K562 (cell line): Measurements from ENCODE around the gene ZNF628. TPM values are rescaled to one million over a fixed set of nuclear protein-coding genes. Genes with fewer than 3 reads are reported as not detected.

Experiments used
- ATF7 ChIP-seq: fragments of 450-650 bp; IDR thresholded peaks from 2 replicates; pipeline ENCODE4 v1.7.1; 2014; ENCODE audit warnings: mild to moderate bottlenecking, moderate library complexity
- CHCHD3 ChIP-seq: fragments of 250-450 bp; sonication (Bioruptor Pico); IDR thresholded peaks from 2 replicates; pipeline ENCODE4 v2.1.2; 2022; ENCODE audit warnings: mild to moderate bottlenecking
- GTF2E2 ChIP-seq: fragments of 200-800 bp; sonication (Bioruptor generic); IDR thresholded peaks from 2 replicates; pipeline ENCODE4 v1.6.1; 2016; ENCODE audit warnings: missing genetic modification characterization, missing compliant biosample characterization
- HNRNPH1 ChIP-seq: fragments of 200-400 bp; formaldehyde crosslinking; optimal IDR thresholded peaks from 2 replicates; pipeline ENCODE3; 2017; ENCODE audit warnings: low read depth, mild to moderate bottlenecking, low read length, moderate library complexity
- NCOR1 ChIP-seq: fragments of 450-650 bp; IDR thresholded peaks from 2 replicates; pipeline ENCODE4 v1.6.1; 2016; ENCODE audit warnings: mild to moderate bottlenecking, moderate library complexity
- NFIC ChIP-seq: fragments of 450-650 bp; IDR thresholded peaks from 2 replicates; pipeline ENCODE4 v1.6.1; 2017; ENCODE audit warnings: mild to moderate bottlenecking, inconsistent platforms
- POLR2AphosphoS2 ChIP-seq: IDR thresholded peaks from 2 replicates; pipeline ENCODE4 v1.6.1; 2012; ENCODE audit warnings: low read length, improper control_type of control experiment
- TAF7 ChIP-seq: fragments of 450-650 bp; IDR thresholded peaks from 2 replicates; pipeline ENCODE4 v1.6.1; 2016; ENCODE audit warnings: missing genetic modification characterization, missing compliant biosample characterization
- ZNF121 ChIP-seq: sonication (generic); formaldehyde crosslinking; conservative IDR thresholded peaks from 2 replicates; pipeline ENCODE4 v1.8.0; 2022; ENCODE audit warnings: missing genetic modification reagents
- ZNF263 ChIP-seq: sonication (generic); formaldehyde crosslinking; IDR thresholded peaks from 2 replicates; pipeline ENCODE4 v1.8.0; 2022; ENCODE audit warnings: mild to moderate bottlenecking, missing genetic modification reagents, borderline replicate concordance
- ZNF436 ChIP-seq: fragments of 250-450, 450-650 bp; sonication (Bioruptor Pico); formaldehyde crosslinking; IDR thresholded peaks from 2 replicates; pipeline ENCODE4 v1.7.0; 2020; ENCODE audit warnings: mild to moderate bottlenecking
- ZSCAN32 ChIP-seq: fragments of 450-650 bp; formaldehyde crosslinking; IDR thresholded peaks from 2 replicates; pipeline ENCODE4 v1.4.0; 2020; ENCODE audit warnings: mild to moderate bottlenecking, moderate library complexity
- ZZZ3 ChIP-seq: fragments of 450-650 bp; IDR thresholded peaks from 2 replicates; pipeline ENCODE4 v1.6.1; 2016; ENCODE audit warnings: antibody characterized with exemption, mild to moderate bottlenecking, moderate library complexity
- polyA plus RNA-seq, 8 experiments: library from polyadenylated mRNA; depleted of rRNA in 4 of 8; stranded (reverse) in 5 of 8; unstranded in 3 of 8; fragments of >200 nt; fragmentation: Nextera tagmentation in 2 of 8; fragmentation: Illumina TruSeq in 1 of 8; extraction: Ambion mirVana in 2 of 8; extraction: Trizol in 1 of 8; gene quantifications; 2 replicates each; pipeline versions ENCODE4 v1.2.1 to v1.2.3, GENCODE V29; 2011 to 2014; ENCODE audit warnings: inconsistent platforms in 1 of 8, missing spikeins in 1 of 8
- total RNA-seq, 7 experiments: library from RNA; depleted of rRNA in 6 of 7; stranded (reverse); fragments of >200 nt in 6 of 7; fragmentation: Illumina TruSeq in 2 of 7; extraction: Trizol in 2 of 7; gene quantifications; 2 replicates each; pipeline versions ENCODE4 v1.2.1 to v1.2.3, GENCODE V29; 2011 to 2021; ENCODE audit warnings: low replicate concordance in 1 of 7
- TF ChIP-seq, protein P1 (sequence below): fragments of 250-450 bp; sonication (Bioruptor Pico); IDR thresholded peaks from 2 replicates; pipeline ENCODE4 v1.8.0; 2022; ENCODE audit warnings: moderate library complexity, mild to moderate bottlenecking, inconsistent platforms
- TF ChIP-seq, protein P2 (sequence below): sonication (generic); formaldehyde crosslinking; IDR thresholded peaks from 2 replicates; pipeline ENCODE4 v1.9.0; 2022; ENCODE audit warnings: mild to moderate bottlenecking, missing genetic modification reagents
- TF ChIP-seq, protein P3 (sequence below): fragments of 250-450 bp; sonication (Bioruptor Pico); IDR thresholded peaks from 2 replicates; pipeline ENCODE4 v1.9.0; 2021; ENCODE audit warnings: mild to moderate bottlenecking
- TF ChIP-seq, protein P4 (sequence below): fragments of 450-650 bp; IDR thresholded peaks from 2 replicates; pipeline ENCODE4 v1.7.1; 2018; ENCODE audit warnings: mild to moderate bottlenecking, low read depth; ENCODE audit not compliant: partially characterized antibody
- TF ChIP-seq, protein P5 (sequence below): fragments of 250-450 bp; sonication (Bioruptor Pico); IDR thresholded peaks from 2 replicates; pipeline ENCODE4 v1.8.0; 2021; ENCODE audit warnings: moderate library complexity, mild to moderate bottlenecking, inconsistent platforms
- TF ChIP-seq, protein P6 (sequence below): fragments of 450-650 bp; IDR thresholded peaks from 2 replicates; pipeline ENCODE4 v1.6.1; 2018; ENCODE audit warnings: mild to moderate bottlenecking, low read depth; ENCODE audit not compliant: partially characterized antibody
- TF ChIP-seq, protein P7 (sequence below), 2 experiments: fragments of 450-650 bp in 1 of 2; IDR thresholded peaks; 2 replicates each; pipeline ENCODE4 v1.6.1; 2011 to 2017; ENCODE audit warnings: low read depth in 2 of 2, antibody characterized with exemption in 1 of 2, borderline replicate concordance in 1 of 2, low read length in 1 of 2, mild to moderate bottlenecking in 1 of 2, mixed read lengths in 1 of 2; ENCODE audit not compliant: control insufficient read depth in 1 of 2

The ZNF628 gene
- total and polyA plus RNA-seq, 9 of the 15 experiments (the other 6 are each of a cell fraction or from before 2014, with no cell fraction given): 0.13 to 13.6 (median 2.2) TPM; not detected in 3

DNA sequence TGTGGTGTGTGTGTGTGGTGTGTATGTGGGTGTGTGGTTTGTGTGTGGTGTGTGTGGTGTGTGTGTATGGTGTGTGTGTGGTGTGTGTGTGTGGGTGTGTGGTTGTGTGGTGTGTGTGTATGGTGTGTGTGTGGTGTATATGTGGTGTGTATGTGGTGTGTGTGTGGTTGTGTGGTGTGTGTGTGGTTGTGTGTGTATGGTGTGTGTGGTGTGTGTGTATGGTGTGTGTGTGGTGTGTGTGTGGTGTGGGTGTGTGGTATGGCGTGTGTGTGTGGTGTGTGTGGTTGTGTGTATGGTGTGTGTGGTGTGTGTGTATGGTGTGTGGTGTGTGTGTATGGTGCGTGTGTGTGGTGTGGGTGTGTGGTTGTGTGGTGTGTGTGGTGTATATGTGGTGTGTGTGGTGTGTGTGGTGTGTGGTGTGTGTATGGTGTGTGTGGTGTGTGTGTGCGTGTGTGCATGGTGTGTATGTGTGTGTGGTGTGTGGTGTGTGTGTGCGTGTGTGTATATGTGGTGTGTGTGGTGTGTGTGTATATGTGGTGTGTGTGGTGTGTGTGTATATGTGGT, 42.0 kb upstream of the ZNF628 start (continued):
- no peak for TF ChIP-seq TAF7 (tag)
- TF ChIP-seq HNRNPH1: no peak
- TF ChIP-seq POLR2AphosphoS2: no peak
- no peak for TF ChIP-seq ATF7
- TF ChIP-seq GTF2E2 (tag): no peak
- no peak for TF ChIP-seq CHCHD3
- TF ChIP-seq, protein P1, sequence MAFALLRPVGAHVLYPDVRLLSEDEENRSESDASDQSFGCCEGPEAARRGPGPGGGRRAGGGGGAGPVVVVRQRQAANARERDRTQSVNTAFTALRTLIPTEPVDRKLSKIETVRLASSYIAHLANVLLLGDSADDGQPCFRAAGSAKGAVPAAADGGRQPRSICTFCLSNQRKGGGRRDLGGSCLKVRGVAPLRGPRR (CRISPR knock-in tag): no peak
- no peak for TF ChIP-seq ZNF263 (CRISPR knock-in tag)
- TF ChIP-seq, protein P2, sequence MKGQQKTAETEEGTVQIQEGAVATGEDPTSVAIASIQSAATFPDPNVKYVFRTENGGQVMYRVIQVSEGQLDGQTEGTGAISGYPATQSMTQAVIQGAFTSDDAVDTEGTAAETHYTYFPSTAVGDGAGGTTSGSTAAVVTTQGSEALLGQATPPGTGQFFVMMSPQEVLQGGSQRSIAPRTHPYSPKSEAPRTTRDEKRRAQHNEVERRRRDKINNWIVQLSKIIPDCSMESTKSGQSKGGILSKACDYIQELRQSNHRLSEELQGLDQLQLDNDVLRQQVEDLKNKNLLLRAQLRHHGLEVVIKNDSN: no peak
- TF ChIP-seq ZNF436 (CRISPR knock-in tag): no peak
- TF ChIP-seq, protein P3, sequence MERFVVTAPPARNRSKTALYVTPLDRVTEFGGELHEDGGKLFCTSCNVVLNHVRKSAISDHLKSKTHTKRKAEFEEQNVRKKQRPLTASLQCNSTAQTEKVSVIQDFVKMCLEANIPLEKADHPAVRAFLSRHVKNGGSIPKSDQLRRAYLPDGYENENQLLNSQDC (CRISPR knock-in tag): no peak
- peak; percentile 34; the same call in 1 of the 2 replicates for TF ChIP-seq ZNF121 (CRISPR knock-in tag)
- TF ChIP-seq, protein P4, sequence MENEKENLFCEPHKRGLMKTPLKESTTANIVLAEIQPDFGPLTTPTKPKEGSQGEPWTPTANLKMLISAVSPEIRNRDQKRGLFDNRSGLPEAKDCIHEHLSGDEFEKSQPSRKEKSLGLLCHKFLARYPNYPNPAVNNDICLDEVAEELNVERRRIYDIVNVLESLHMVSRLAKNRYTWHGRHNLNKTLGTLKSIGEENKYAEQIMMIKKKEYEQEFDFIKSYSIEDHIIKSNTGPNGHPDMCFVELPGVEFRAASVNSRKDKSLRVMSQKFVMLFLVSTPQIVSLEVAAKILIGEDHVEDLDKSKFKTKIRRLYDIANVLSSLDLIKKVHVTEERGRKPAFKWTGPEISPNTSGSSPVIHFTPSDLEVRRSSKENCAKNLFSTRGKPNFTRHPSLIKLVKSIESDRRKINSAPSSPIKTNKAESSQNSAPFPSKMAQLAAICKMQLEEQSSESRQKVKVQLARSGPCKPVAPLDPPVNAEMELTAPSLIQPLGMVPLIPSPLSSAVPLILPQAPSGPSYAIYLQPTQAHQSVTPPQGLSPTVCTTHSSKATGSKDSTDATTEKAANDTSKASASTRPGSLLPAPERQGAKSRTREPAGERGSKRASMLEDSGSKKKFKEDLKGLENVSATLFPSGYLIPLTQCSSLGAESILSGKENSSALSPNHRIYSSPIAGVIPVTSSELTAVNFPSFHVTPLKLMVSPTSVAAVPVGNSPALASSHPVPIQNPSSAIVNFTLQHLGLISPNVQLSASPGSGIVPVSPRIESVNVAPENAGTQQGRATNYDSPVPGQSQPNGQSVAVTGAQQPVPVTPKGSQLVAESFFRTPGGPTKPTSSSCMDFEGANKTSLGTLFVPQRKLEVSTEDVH: no peak
- TF ChIP-seq ZZZ3: no peak
- TF ChIP-seq, protein P5, sequence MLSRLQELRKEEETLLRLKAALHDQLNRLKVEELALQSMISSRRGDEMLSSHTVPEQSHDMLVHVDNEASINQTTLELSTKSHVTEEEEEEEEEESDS (CRISPR knock-in tag): no peak
- no peak for TF ChIP-seq ZSCAN32 (CRISPR knock-in tag)
- TF ChIP-seq, protein P6, sequence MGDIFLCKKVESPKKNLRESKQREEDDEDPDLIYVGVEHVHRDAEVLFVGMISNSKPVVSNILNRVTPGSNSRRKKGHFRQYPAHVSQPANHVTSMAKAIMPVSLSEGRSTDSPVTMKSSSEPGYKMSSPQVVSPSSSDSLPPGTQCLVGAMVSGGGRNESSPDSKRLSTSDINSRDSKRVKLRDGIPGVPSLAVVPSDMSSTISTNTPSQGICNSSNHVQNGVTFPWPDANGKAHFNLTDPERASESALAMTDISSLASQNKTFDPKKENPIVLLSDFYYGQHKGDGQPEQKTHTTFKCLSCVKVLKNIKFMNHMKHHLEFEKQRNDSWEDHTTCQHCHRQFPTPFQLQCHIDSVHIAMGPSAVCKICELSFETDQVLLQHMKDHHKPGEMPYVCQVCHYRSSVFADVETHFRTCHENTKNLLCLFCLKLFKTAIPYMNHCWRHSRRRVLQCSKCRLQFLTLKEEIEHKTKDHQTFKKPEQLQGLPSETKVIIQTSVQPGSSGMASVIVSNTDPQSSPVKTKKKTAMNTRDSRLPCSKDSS: no peak
- TF ChIP-seq NFIC: no peak
- TF ChIP-seq, protein P7, sequence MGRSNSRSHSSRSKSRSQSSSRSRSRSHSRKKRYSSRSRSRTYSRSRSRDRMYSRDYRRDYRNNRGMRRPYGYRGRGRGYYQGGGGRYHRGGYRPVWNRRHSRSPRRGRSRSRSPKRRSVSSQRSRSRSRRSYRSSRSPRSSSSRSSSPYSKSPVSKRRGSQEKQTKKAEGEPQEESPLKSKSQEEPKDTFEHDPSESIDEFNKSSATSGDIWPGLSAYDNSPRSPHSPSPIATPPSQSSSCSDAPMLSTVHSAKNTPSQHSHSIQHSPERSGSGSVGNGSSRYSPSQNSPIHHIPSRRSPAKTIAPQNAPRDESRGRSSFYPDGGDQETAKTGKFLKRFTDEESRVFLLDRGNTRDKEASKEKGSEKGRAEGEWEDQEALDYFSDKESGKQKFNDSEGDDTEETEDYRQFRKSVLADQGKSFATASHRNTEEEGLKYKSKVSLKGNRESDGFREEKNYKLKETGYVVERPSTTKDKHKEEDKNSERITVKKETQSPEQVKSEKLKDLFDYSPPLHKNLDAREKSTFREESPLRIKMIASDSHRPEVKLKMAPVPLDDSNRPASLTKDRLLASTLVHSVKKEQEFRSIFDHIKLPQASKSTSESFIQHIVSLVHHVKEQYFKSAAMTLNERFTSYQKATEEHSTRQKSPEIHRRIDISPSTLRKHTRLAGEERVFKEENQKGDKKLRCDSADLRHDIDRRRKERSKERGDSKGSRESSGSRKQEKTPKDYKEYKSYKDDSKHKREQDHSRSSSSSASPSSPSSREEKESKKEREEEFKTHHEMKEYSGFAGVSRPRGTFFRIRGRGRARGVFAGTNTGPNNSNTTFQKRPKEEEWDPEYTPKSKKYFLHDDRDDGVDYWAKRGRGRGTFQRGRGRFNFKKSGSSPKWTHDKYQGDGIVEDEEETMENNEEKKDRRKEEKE (IDR thresholded peaks at IDR 0.05; ENCODE audit: borderline replicate concordance in 1 of 2, control insufficient read depth in 1 of 2, low read depth in 2 of 2, low read length in 1 of 2): no peak
- TF ChIP-seq NCOR1: no peak
